WI38 (cell line): Measurements from ENCODE around the gene AK8.

Experiments
- H3K4me3 ChIP-seq: 2 replicates; pipeline ENCODE4 v1.5.1; 2011; ENCODE audit warnings: low read depth, mild to moderate bottlenecking, control low read depth, low read length
- CTCF ChIP-seq: IDR thresholded peaks from 2 replicates; pipeline ENCODE4 v1.5.1; 2012; ENCODE audit warnings: low read depth, mild to moderate bottlenecking, control low read depth, low read length

The AK8 gene

DNA sequence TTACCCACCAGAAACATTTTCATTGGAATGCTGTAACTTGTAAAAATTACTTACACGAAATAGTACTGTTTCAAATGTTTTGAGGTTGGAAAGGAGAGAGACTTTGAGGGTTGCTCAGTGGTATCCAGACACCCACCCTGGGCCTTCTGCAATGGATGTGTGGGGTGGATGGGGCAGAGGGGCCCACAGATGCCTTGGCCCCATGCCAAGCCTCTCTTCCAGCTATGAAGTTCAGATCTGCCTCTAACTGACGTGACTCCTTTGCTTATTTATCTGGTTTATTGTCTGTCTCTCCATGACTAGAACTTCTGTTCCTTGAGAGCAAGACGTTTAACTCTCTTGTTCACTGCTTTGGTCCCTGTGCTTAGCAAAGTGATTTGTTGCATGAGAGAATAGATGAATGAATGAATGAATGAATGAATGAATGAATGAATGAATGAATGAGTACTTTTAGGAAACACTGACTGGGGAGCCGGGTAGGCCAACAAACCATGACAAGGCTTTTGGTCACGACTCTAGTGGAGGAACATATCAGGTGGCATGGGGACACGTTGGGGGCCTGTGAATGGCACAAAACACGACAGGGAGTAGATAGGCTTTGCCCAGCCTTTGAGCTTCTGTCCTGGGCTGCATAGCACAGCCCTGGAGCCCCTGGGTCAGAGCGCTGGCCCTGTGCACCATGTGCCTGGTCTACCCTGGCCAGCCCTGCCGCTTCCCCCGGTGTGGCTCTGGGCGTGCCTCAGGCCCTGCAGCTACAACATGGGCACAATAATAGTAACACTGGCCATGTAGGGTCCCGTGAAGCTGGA lies 31.8 kb downstream of the AK8 start:
- no peak for TF ChIP-seq CTCF
- H3K4me3 ChIP-seq: no peak overlapping the region

- H3K4me3 ChIP-seq: no peak overlapping the region
- no peak for TF ChIP-seq CTCF
These were observed 35.7 kb downstream of the AK8 start for GRCh38 chr9:132842124-132843044.

DNA sequence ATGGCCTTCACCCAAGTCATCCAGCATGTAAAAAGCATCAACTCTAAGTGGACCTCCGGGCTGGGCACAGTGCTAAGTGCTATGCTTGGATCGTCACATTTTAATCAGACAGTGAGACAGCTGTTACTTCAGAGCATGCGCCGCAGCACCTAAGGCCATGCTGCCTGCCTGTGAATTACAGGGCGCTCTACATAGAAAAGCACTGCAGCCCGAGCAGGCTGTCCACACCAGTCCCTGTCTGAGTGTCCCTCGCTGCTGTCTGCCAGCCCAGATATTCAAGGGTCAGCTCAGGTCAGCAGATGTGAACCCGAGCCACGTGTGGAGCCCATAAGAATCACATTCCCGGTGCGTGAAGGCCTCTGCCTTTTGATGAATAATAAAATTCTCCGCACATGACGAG lies 37.1 kb downstream of the AK8 start:
- H3K4me3 ChIP-seq: no peak overlapping the region
- TF ChIP-seq CTCF: no peak

DNA sequence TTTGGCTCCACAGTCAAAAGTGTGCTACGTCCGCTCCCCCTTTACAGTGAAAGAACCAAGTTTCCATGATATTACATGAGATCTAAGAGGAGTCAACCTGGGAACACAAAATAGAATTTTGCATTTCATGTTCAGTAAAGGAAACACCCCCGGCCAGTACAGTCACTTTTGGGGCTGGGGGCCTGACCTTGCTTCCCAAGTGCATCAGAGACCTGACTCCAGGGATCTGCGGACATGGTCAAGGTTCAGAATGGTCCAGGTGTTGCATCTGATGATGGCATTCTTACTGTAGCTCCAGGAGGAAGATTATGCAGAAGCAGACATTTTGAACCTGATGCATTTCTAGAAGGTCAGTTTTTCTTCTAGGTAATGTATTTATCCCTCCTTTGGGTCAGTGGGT lies 39.8 kb downstream of the AK8 start:
- H3K4me3 ChIP-seq: no peak overlapping the region
- TF ChIP-seq CTCF: no peak

- H3K4me3 ChIP-seq: no peak overlapping the region
- TF ChIP-seq CTCF: no peak
These were observed 40.4 kb downstream of the AK8 start for GRCh38 chr9:132837501-132838286.

GRCh38 chr9:132834343-132834742 lies 43.7 kb downstream of the AK8 start:
- no peak overlapping the region for H3K4me3 ChIP-seq
- TF ChIP-seq CTCF: no peak
